Esophagus squamous epithelium (tissue), 5 donors: ENCODE results near the gene PPME1. TPM values are rescaled to one million over a fixed set of nuclear protein-coding genes. Genes with fewer than 3 reads are reported as not detected.

Experiments used
- DNase-seq: peaks from one replicate; lab custom pipeline; 2025; lab: John Stamatoyannopoulos, UW
- H3K27ac ChIP-seq, 4 donors: fragments of 200-600 bp; sonication (generic); one replicate each; pipeline ENCODE4 v1.5.1; 2016 to 2019; ENCODE audit warnings: mild to moderate bottlenecking in 1 of 4
- H3K27me3 ChIP-seq, 4 donors: fragments of 200-600 bp; sonication (generic); 1 replicate in 3 of 4; 2 replicates in 1 of 4; pipeline versions ENCODE4 v1.5.1 to v1.6.0; 2017 to 2021; ENCODE audit warnings: antibody characterized with exemption in 1 of 4
- H3K36me3 ChIP-seq, 3 donors: fragments of 200-600 bp; sonication (generic); one replicate each; pipeline ENCODE4 v1.5.1; 2016 to 2019
- H3K4me1 ChIP-seq, 3 donors: fragments of 200-600 bp; sonication (generic); one replicate each; pipeline ENCODE4 v1.5.1; 2017 to 2019
- H3K4me3 ChIP-seq, 4 donors: fragments of 200-600 bp; sonication (generic); 1 replicate in 3 of 4; 2 replicates in 1 of 4; pipeline ENCODE4 v1.5.1; 2016 to 2019; ENCODE audit warnings: mild to moderate bottlenecking in 2 of 4, moderate library complexity in 1 of 4
- H3K9me3 ChIP-seq, 3 donors: fragments of 200-600 bp; sonication (generic); one replicate each; pipeline ENCODE4 v1.5.1; 2016 to 2019
- CTCF ChIP-seq, 6 experiments: fragments of 450-650 bp in 4 of 6; fragments of 200-600 bp in 2 of 6; sonication (generic) in 2 of 6; IDR thresholded peaks; one replicate each; pipeline ENCODE4 v1.5.1; 2016 to 2019; ENCODE audit warnings: antibody characterized with exemption in 6 of 6, mild to moderate bottlenecking in 4 of 6, moderate library complexity in 4 of 6
- POLR2A ChIP-seq, 4 donors: fragments of 450-650 bp; IDR thresholded peaks; one replicate each; pipeline ENCODE4 v1.6.1; 2017; ENCODE audit warnings: antibody characterized with exemption in 4 of 4, mild to moderate bottlenecking in 4 of 4, moderate library complexity in 3 of 4
- WGBS, 2 donors: methylation state at CpG; one replicate each; pipeline ENCODE4 v1.1.5; 2018; 5-methylcytosine and 5-hydroxymethylcytosine counted together
- intact Hi-C: fragments of 100-400 bp; cut with DNase I; formaldehyde crosslinking; loops from one replicate; pipeline ENCODE4 v1.15.0; 2022
- total RNA-seq, 4 donors: library from RNA; depleted of rRNA; stranded (reverse); fragments of >200 nt; gene quantifications; one replicate each; pipeline ENCODE4 v1.1.0, GENCODE V29; 2016
- donor health status: DM: yes; HTN: yes; CAD: no.

The PPME1 gene
- total RNA-seq, 4 donors from 2014 or later = 20.6 to 29.3 (median 28.1) TPM

- Histone ChIP-seq H3K36me3 (peaks cover 0 to 66% (median 6%) of the 10 kb centered on the region in 3 donors), H3K27me3 (no peaks in the 10 kb centered on the region), H3K9me3 (no peaks in the 10 kb centered on the region), H3K27ac (no peak overlapping the region), H3K4me1 (no peaks in the 10 kb centered on the region), H3K4me3 (no peak overlapping the region)
- 100% methylated on average over 1 of the region's 1 CpG for WGBS, 2 donors
- intact Hi-C loops = no loop called here
- no peak for DNase-seq
- TF ChIP-seq POLR2A (IDR thresholded peaks at IDR 0.05) = no peak
- no peak for TF ChIP-seq CTCF (IDR thresholded peaks at IDR 0.05)
Observed at GRCh38 chr11:74205181-74205580, 34.1 kb downstream of the PPME1 start.

GRCh38 chr11:74206746-74207145 lies 35.7 kb downstream of the PPME1 start:
- Histone ChIP-seq H3K27ac (no peak overlapping the region), H3K27me3 (no peaks in the 10 kb centered on the region), H3K4me1 (no peaks in the 10 kb centered on the region), H3K9me3 (no peaks in the 10 kb centered on the region), H3K4me3 (no peak overlapping the region), H3K36me3 (peaks cover 0 to 80% (median 6%) of the 10 kb centered on the region in 3 donors)
- intact Hi-C loops = no loop called here
- WGBS, 2 donors = 88 to 100% methylated on average over 1 of the region's 1 CpG
- TF ChIP-seq POLR2A (IDR thresholded peaks at IDR 0.05) (no peak), CTCF (IDR thresholded peaks at IDR 0.05) (no peak)
- no peak for DNase-seq

GRCh38 chr11:74208507-74208906 lies 37.4 kb downstream of the PPME1 start:
- no peaks in the 10 kb centered on the region for H3K9me3 ChIP-seq
- no peak for DNase-seq
- TF ChIP-seq CTCF (IDR thresholded peaks at IDR 0.05) (no peak), POLR2A (IDR thresholded peaks at IDR 0.05) (no peak)
- H3K27ac ChIP-seq = no peak overlapping the region
- no peak overlapping the region for H3K4me3 ChIP-seq
- no peaks in the 10 kb centered on the region for H3K4me1 ChIP-seq
- peaks cover 0 to 97% (median 6%) of the 10 kb centered on the region in 3 donors for H3K36me3 ChIP-seq
- no peaks in the 10 kb centered on the region for H3K27me3 ChIP-seq
- intact Hi-C loops = no loop called here

GRCh38 chr11:74212533-74212932 lies 41.4 kb downstream of the PPME1 start:
- TF ChIP-seq POLR2A (IDR thresholded peaks at IDR 0.05) (no peak), CTCF (IDR thresholded peaks at IDR 0.05) (no peak)

GRCh38 chr11:74220376-74220775 lies 49.3 kb downstream of the PPME1 start:
- Histone ChIP-seq H3K27me3 (no peaks in the 10 kb centered on the region), H3K27ac (no peak overlapping the region), H3K4me1 (no peaks in the 10 kb centered on the region), H3K36me3 (peaks cover 0 to 21% (median 0%) of the 10 kb centered on the region in 3 donors), H3K9me3 (no peaks in the 10 kb centered on the region), H3K4me3 (no peak overlapping the region)
- TF ChIP-seq CTCF (IDR thresholded peaks at IDR 0.05) (no peak), POLR2A (IDR thresholded peaks at IDR 0.05) (no peak)
- no peak for DNase-seq
- WGBS, 2 donors = 33 to 65% methylated on average over 1 of the region's 1 CpG
- intact Hi-C loops = no loop called here

More at GRCh38 chr11:74212533-74212932, 41.4 kb downstream of the PPME1 start:
- 86 to 100% methylated on average over 1 to 2 of the region's 2 CpGs for WGBS, 2 donors
- no peak overlapping the region for H3K27ac ChIP-seq
- H3K36me3 ChIP-seq = peaks cover 0 to 83% (median 6%) of the 10 kb centered on the region in 3 donors
- no peak for DNase-seq
- H3K4me3 ChIP-seq = no peak overlapping the region
- H3K4me1 ChIP-seq = no peaks in the 10 kb centered on the region
- H3K27me3 ChIP-seq = no peaks in the 10 kb centered on the region
- no peaks in the 10 kb centered on the region for H3K9me3 ChIP-seq
- intact Hi-C loops = no loop called here
